GM12864 (cell line): ENCODE results near the gene GATB.

Source experiments
- DNase-seq: peaks from one replicate; pipeline ENCODE4 v3.0.0-alpha.2; 2011; ENCODE audit warnings: low read depth
- H3K4me3 ChIP-seq: 2 replicates; pipeline ENCODE4 v1.5.1; 2011; ENCODE audit warnings: mild to moderate bottlenecking, low read depth, low read length, control low read depth
- TF ChIP-seq, protein P1 (sequence below): IDR thresholded peaks from 2 replicates; pipeline ENCODE4 v1.5.1; 2011; ENCODE audit warnings: low read depth, mild to moderate bottlenecking, moderate library complexity, low read length, control low read depth, inconsistent platforms; ENCODE audit errors: missing control alignments

GATB gene

DNA sequence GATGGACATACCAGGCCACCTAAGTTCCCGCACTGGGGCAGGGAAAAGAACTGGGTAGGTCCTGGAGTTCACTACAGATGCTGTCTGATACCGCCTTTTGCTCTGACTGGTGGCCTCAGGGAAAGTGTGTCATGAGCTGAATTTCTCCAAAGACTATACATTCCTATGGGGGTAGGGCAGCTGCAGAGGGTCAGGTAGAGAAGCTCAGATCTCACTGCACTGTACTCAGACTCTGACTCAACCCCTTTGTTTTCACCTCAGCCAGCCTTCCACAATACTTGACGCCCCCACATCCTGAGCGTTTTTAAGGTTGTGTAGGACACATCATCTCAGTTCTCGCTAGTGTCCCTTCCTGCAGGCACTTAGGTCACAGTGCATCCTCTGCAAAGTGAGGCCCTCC is 7.8 kb downstream of the GATB start:
- no peak for DNase-seq
- no peak overlapping the region for H3K4me3 ChIP-seq
- TF ChIP-seq, protein P1, sequence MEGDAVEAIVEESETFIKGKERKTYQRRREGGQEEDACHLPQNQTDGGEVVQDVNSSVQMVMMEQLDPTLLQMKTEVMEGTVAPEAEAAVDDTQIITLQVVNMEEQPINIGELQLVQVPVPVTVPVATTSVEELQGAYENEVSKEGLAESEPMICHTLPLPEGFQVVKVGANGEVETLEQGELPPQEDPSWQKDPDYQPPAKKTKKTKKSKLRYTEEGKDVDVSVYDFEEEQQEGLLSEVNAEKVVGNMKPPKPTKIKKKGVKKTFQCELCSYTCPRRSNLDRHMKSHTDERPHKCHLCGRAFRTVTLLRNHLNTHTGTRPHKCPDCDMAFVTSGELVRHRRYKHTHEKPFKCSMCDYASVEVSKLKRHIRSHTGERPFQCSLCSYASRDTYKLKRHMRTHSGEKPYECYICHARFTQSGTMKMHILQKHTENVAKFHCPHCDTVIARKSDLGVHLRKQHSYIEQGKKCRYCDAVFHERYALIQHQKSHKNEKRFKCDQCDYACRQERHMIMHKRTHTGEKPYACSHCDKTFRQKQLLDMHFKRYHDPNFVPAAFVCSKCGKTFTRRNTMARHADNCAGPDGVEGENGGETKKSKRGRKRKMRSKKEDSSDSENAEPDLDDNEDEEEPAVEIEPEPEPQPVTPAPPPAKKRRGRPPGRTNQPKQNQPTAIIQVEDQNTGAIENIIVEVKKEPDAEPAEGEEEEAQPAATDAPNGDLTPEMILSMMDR: no peak

DNA sequence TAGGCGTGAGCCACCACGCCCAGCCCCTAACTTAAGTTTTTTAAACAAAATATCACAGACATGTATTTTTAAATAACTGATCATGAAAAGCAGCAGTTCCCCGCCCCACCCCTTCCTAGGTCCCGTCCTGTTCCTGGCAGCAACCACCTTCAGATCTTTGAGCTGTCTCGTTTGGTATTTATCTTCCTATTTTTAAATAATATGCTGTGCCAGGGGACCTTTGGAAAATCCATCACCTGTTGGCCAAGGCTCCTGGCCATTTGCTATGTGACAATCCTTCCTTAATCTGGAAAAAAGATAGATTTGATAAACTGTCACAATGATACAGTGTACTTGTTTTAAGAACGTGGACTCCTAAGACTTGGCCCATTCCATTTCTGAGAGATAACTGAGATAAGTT is 10.7 kb downstream of the GATB start:
- H3K4me3 ChIP-seq: no peak overlapping the region
- TF ChIP-seq, protein P1: no peak
- DNase-seq: no peak

DNA sequence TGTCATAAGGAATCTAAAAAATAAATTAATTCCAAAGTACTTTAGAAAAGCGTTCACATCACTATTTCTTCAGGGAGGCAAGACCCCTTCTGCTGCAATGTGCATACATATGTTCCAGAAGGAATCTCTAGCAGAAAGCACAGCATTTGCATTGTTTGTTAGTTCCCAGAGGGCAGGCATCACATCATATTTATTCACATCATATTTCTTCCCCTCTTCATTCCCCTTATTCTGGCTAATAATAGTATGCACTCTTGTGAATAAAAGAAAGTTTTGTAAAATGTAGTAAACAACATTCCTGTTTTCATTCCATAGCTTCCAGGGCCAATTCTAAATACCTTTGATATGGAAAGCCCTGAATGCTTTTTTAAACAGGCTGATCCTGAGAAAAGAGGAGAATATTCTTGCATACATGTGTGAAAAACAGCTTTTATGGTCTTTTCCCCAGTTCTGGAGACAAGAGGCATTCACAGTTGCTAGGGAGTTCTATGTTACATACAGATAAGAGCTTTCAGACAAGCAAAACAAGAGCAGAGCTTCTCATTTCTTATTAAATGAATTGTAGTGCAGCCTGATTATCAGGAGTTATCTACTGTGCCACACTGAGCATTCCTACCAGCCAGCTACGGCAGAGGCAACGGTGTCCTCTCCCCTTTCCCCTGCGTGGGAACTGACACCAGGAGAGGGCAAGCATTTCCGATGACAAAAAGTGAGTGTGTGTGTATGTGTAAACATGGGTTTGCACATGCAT is 15.2 kb downstream of the GATB start:
- H3K4me3 ChIP-seq: no peak overlapping the region
- DNase-seq: no peak
- TF ChIP-seq, protein P1: no peak

DNA sequence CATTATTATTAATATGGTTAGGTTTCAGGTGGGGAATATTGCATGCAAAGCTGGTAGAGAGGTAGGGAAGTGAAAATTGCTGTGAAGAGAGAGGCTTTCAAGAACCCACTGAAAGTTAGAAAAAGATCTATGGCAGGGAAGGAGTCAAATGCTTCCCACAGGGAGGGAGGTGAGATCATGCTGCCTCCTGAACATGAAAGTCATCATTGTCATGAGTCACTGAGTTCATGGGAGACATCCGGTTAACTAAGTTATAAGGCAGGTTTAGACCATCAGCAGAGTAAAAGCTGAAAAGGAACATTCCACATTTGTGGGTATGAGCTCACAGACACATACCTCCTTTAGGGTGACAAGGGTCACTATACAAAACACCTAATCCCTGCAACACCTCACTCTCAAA is 16.2 kb downstream of the GATB start:
- DNase-seq: no peak
- TF ChIP-seq, protein P1: no peak
- H3K4me3 ChIP-seq: no peak overlapping the region

DNA sequence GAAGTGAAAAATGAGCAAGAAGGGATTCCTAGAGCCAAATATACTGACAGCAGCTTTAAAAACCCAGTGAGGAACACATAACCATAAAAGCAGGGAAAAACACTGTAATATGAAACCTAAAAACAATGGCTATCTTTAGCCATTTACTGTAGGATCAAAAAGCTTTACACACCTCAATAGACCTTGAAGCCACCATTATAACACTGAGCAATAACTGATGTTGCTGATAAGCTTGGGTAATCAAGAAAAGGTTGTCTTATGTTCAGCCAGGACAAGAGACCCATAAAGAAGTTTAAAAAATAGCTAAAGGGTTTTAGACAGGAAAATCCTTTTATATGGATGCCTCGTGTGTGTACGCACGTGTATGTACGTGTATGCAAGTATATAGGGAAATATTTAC is 16.9 kb downstream of the GATB start:
- TF ChIP-seq, protein P1: no peak
- no peak for DNase-seq
- no peak overlapping the region for H3K4me3 ChIP-seq

DNA sequence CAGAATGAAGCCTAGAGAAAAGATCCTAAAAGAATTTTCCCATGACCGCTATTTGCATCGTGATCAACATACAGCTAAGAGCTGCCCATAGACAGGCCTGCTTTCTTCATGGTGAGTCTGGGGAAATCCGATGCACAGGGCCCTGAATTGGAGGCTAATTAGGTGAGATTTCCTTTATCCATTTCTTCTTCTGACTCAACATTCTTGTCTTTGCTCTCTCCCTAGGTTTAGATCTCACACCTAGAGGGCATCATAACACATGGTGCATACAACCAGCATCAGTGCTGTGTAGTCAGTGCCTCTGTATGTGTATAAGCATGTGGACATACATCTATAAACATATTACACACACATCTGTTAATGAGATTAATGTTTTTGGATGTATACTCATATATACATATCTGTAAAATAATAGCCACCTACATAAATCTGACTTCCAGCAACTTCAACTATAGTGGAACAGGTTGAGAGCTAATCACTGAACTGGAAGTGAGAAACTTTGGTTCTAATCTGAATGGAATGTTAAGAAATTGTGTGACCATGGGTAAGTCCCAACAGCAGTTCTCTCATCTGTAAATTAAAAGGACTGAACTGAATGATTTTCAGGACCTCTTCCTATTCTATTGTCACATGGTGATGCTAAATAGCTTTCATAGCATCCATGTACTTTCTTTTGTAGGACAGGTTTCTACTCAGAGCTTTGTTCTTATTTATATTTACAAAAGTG is 17.5 kb downstream of the GATB start:
- H3K4me3 ChIP-seq: no peak overlapping the region
- DNase-seq: no peak
- TF ChIP-seq, protein P1: no peak
